Endometrial microvascular endothelial cells (primary cell): Measurements from ENCODE around the gene DNAH10. TPM values are rescaled to one million over a fixed set of nuclear protein-coding genes. Genes with fewer than 3 reads are reported as not detected.

Experiments
- in situ Hi-C: cut with HindIII; loops from 2 replicates; pipeline ENCODE4 v1.10.0; 2017; ENCODE audit warnings: low sequenced_read_pairs, low pct_unique_long_range_greater_than_20kb; ENCODE audit errors: inconsistent ontology term
- total RNA-seq: library from RNA; depleted of rRNA; stranded (reverse); fragments of >200 nt; gene quantifications from one replicate; pipeline ENCODE4 v1.2.3, GENCODE V29; 2015; ENCODE audit errors: inconsistent ontology term

DNAH10 gene
- total RNA-seq, 1 donor from 2014 or later, result 0.09 TPM

- in situ Hi-C loops, result no loop called here
Observed at GRCh38 chr12:123948796-123949769, 187.0 kb downstream of the DNAH10 start.

- in situ Hi-C loops, result no loop called here
Observed at GRCh38 chr12:123949770-123950165, 187.7 kb downstream of the DNAH10 start.

GRCh38 chr12:123950476-123951349 is 188.6 kb downstream of the DNAH10 start:
- in situ Hi-C loops, result no loop called here

- in situ Hi-C loops, result no loop called here
Observed at GRCh38 chr12:123951467-123951866, 189.4 kb downstream of the DNAH10 start.

GRCh38 chr12:123952037-123952436 is 189.9 kb downstream of the DNAH10 start:
- in situ Hi-C loops, result no loop called here

- in situ Hi-C loops, result no loop called here
Observed at GRCh38 chr12:123954647-123955350, 192.7 kb downstream of the DNAH10 start.

- in situ Hi-C loops, result no loop called here
Observed at GRCh38 chr12:123956249-123956648, 194.1 kb downstream of the DNAH10 start.

GRCh38 chr12:123957196-123957595 is 195.1 kb downstream of the DNAH10 start:
- in situ Hi-C loops, result no loop called here

- in situ Hi-C loops, result no loop called here
Observed at GRCh38 chr12:123958462-123958861, 196.4 kb downstream of the DNAH10 start.

GRCh38 chr12:123958876-123959275 is 196.8 kb downstream of the DNAH10 start:
- in situ Hi-C loops, result no loop called here

- in situ Hi-C loops, result no loop called here
Observed at GRCh38 chr12:123960029-123960735, 198.1 kb downstream of the DNAH10 start.

- in situ Hi-C loops, result no loop called here
Observed at GRCh38 chr12:123960856-123961255, 198.8 kb downstream of the DNAH10 start.

- in situ Hi-C loops, result no loop called here
Observed at GRCh38 chr12:123961585-123962345, 199.7 kb downstream of the DNAH10 start.

- in situ Hi-C loops, result no loop called here
Observed at GRCh38 chr12:123962513-123962912, 200.4 kb downstream of the DNAH10 start.

GRCh38 chr12:123963821-123964220 is 201.7 kb downstream of the DNAH10 start:
- in situ Hi-C loops, result no loop called here

- in situ Hi-C loops, result no loop called here
Observed at GRCh38 chr12:123965382-123965781, 203.3 kb downstream of the DNAH10 start.

- in situ Hi-C loops, result no loop called here
Observed at GRCh38 chr12:123966596-123966995, 204.5 kb downstream of the DNAH10 start.

- in situ Hi-C loops, result no loop called here
Observed at GRCh38 chr12:123967121-123967586, 205.1 kb downstream of the DNAH10 start.
